Measurements from ENCODE around the gene KIAA0319L.

Gene KIAA0319L

DNA sequence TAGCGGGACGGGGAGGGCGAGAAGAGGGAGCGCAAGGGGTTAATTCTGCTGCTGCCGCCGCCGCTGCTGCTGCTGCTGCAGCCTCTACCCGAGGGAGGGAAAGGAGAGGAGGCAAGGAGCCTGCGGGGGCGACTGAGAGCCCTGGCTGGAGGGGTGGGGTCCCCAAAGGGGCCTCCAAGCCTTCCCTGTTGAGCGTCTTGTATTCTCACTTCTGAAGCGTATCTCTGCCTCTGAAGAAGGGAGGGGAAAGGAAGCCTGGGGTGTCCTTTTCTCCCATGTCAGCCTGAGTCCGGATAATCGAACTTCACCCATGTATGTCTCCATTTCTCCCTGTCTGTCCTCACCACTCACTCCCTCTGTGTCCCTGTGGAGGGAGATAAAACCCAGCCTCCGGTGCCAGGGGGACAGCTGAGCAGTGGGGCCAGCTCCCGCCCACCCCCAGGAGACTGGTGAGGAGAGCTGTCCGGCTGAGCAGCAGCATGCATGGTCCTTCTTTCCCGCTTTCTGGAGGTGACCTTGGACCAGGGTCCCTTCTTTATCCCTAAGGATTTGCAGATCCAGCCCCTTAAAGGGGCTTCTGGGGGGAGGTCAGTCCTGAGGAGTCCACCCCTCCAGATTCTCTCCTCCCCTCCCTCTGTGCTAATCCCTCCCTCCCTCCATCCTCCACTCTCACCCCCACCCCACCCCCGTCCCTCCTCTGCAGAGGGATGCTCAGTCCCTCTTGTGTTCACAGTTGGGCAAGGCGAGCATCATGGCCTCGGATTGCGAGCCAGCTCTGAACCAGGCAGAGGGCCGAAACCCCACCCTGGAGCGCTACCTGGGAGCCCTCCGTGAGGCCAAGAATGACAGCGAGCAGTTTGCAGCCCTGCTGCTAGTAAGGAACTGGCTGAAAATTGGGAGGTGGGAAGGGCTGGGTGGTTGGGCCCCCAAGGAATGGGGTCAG is 1.4 kb upstream of the KIAA0319L start:
- Histone ChIP-seq H3K79me1 (ENCODE audit: low read length) (peaks cover 9% of the 10 kb centered on the region), H2BK12ac (ENCODE audit: low read length) (peak overlapping the region; percentile 12), H3K27me3 (ENCODE audit: insufficient read depth, low read length) (no peaks in the 10 kb centered on the region), H3K4me3 (ENCODE audit: low read depth, low read length) (peak overlapping the region; percentile 97), H2AK5ac (ENCODE audit: low read length) (no peak overlapping the region), H3K9ac (ENCODE audit: low read length) (peak overlapping the region; percentile 57), H4K12ac (ENCODE audit: low read depth, low read length) (peak overlapping the region; percentile 78), H3K36me3 (ENCODE audit: control insufficient read depth in 1 of 2, insufficient read depth in 2 of 2, low read length in 2 of 2) (peaks cover 18 to 26% of the 10 kb centered on the region in 2 experiments), H2BK120ac (ENCODE audit: insufficient read depth, low read length, poor library complexity) (no peak overlapping the region), H3K27ac (ENCODE audit: low read depth, low read length) (no peak overlapping the region), H2BK5ac (ENCODE audit: low read depth, low read length, poor library complexity) (no peak overlapping the region), H3K4me2 (ENCODE audit: low read length) (peak overlapping the region; percentile 87), H4K8ac (ENCODE audit: low read depth, low read length) (peak overlapping the region; percentile 78), H3K14ac (ENCODE audit: low read length) (peak overlapping the region; percentile 68), H2AFZ (ENCODE audit: insufficient read depth, low read length, poor library complexity) (peak overlapping the region; percentile 81), H4K91ac (ENCODE audit: low read depth, low read length) (no peak overlapping the region), H3K9me3 (ENCODE audit: insufficient read depth, low read depth, low read length) (peaks cover 3% of the 10 kb centered on the region), H3K4ac (ENCODE audit: low read depth, low read length) (no peak overlapping the region), H3K18ac (ENCODE audit: low read length) (peak overlapping the region; percentile 18), H3K4me1 (ENCODE audit: control insufficient read depth in 1 of 2, insufficient read depth in 2 of 2, low read length in 2 of 2) (peaks cover 4 to 12% of the 10 kb centered on the region in 2 experiments), H3K79me2 (ENCODE audit: control insufficient read depth, insufficient read depth, low read length, poor library complexity) (peaks cover 8% of the 10 kb centered on the region), H3K23ac (ENCODE audit: low read length) (no peak overlapping the region)
- DNase-seq = no peak
- 100% methylated on average over 1 of the region's 26 CpGs for WGBS (ENCODE audit: extremely low coverage, insufficient coverage, insufficient read length)

GRCh38 chr1:35557611-35558373 is 589 bp upstream of the KIAA0319L start, which contains the start of gene NCDN:
TSS of gene NCDN (plus strand) at chr1:35557799. CDS start at chr1:35558191, 392 bp downstream.
- H3K23ac ChIP-seq (ENCODE audit: low read length) = no peak within 1 kb of the TSS
- no peaks in the 10 kb centered on the region for H3K27me3 ChIP-seq (ENCODE audit: insufficient read depth, low read length)
- peak within 1 kb of the TSS; percentile 76 for H3K4ac ChIP-seq (ENCODE audit: low read depth, low read length)
- H2AFZ ChIP-seq (ENCODE audit: insufficient read depth, low read length, poor library complexity) = peak within 1 kb of the TSS; percentile 81
- H3K18ac ChIP-seq (ENCODE audit: low read length) = peak within 1 kb of the TSS; percentile 92
- H3K4me2 ChIP-seq (ENCODE audit: low read length) = peak within 1 kb of the TSS; percentile 87
- peak within 1 kb of the TSS; percentile 93 for H2BK120ac ChIP-seq (ENCODE audit: insufficient read depth, low read length, poor library complexity)
- no peak within 1 kb of the TSS for H2AK5ac ChIP-seq (ENCODE audit: low read length)
- H2BK5ac ChIP-seq (ENCODE audit: low read depth, low read length, poor library complexity) = peak within 1 kb of the TSS; percentile 97
- peak within 1 kb of the TSS; percentile 97 for H3K4me3 ChIP-seq (ENCODE audit: low read depth, low read length)
- peaks cover 4 to 12% of the 10 kb centered on the region in 2 experiments for H3K4me1 ChIP-seq (ENCODE audit: control insufficient read depth in 1 of 2, insufficient read depth in 2 of 2, low read length in 2 of 2)
- peak within 1 kb of the TSS; percentile 91 for H4K12ac ChIP-seq (ENCODE audit: low read depth, low read length)
- peaks cover 9% of the 10 kb centered on the region for H3K79me1 ChIP-seq (ENCODE audit: low read length)
- H3K9me3 ChIP-seq (ENCODE audit: insufficient read depth, low read depth, low read length) = peaks cover 3% of the 10 kb centered on the region
- H4K8ac ChIP-seq (ENCODE audit: low read depth, low read length) = peak within 1 kb of the TSS; percentile 98
- peak within 1 kb of the TSS; percentile 95 for H3K9ac ChIP-seq (ENCODE audit: low read length)
- H3K14ac ChIP-seq (ENCODE audit: low read length) = peak within 1 kb of the TSS; percentile 96
- H3K27ac ChIP-seq (ENCODE audit: low read depth, low read length) = peak within 1 kb of the TSS; percentile 98
- peaks cover 14 to 24% of the 10 kb centered on the region in 2 experiments for H3K36me3 ChIP-seq (ENCODE audit: control insufficient read depth in 1 of 2, insufficient read depth in 2 of 2, low read length in 2 of 2)
- peaks cover 8% of the 10 kb centered on the region for H3K79me2 ChIP-seq (ENCODE audit: control insufficient read depth, insufficient read depth, low read length, poor library complexity)
- peak within 1 kb of the TSS; percentile 12 for H2BK12ac ChIP-seq (ENCODE audit: low read length)
- DNase-seq = peak; percentile 95 to 96
- H4K91ac ChIP-seq (ENCODE audit: low read depth, low read length) = peak within 1 kb of the TSS; percentile 98
- no CpG with 5 or more reads among the region's 58 CpGs for WGBS (ENCODE audit: extremely low coverage, insufficient coverage, insufficient read length)

DNA sequence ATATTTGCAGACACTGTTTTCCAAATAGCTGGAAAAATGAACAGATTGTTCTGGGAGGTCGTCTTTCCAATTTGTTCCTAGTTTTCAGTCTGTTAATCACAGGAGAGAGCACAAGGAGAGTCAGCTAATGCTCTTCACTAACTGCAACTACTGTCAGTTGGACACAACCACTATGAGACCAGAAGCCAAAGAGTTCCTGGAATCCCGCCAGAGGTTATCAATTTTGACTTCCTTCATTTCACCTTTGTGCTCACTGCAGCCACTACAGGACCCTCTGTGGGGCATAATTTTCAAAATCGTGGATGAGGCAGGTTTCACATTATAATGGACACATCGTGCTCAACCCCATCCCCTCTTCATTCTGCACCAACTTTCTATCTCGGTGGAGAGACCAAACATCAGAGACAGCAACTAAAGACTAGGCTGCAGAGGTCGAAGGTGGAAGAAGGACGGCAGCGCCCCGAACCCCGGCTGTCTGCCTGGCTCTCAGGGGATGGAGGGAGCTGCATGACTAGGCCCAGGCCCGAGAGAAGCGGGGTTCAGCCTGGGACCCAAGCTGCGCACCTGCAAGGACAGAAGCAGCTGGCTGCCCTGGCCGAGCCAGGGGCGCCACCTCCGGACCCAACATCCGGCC is 602 bp downstream of the KIAA0319L start:
- Histone ChIP-seq H3K9ac (ENCODE audit: low read length) (peak overlapping the region; percentile 39), H3K4ac (ENCODE audit: low read depth, low read length) (peak overlapping the region; percentile 8), H3K79me2 (ENCODE audit: control insufficient read depth, insufficient read depth, low read length, poor library complexity) (peaks cover 8% of the 10 kb centered on the region), H3K23ac (ENCODE audit: low read length) (no peak overlapping the region), H3K18ac (ENCODE audit: low read length) (peak overlapping the region; percentile 65), H3K4me1 (ENCODE audit: control insufficient read depth in 1 of 2, insufficient read depth in 2 of 2, low read length in 2 of 2) (peaks cover 4 to 12% of the 10 kb centered on the region in 2 experiments), H3K36me3 (ENCODE audit: control insufficient read depth in 1 of 2, insufficient read depth in 2 of 2, low read length in 2 of 2) (peaks cover 11 to 24% of the 10 kb centered on the region in 2 experiments), H2AK5ac (ENCODE audit: low read length) (no peak overlapping the region), H2BK120ac (ENCODE audit: insufficient read depth, low read length, poor library complexity) (no peak overlapping the region), H3K14ac (ENCODE audit: low read length) (no peak overlapping the region), H2BK12ac (ENCODE audit: low read length) (no peak overlapping the region), H4K12ac (ENCODE audit: low read depth, low read length) (peak overlapping the region; percentile 22), H3K4me2 (ENCODE audit: low read length) (peak overlapping the region; percentile 76), H2AFZ (ENCODE audit: insufficient read depth, low read length, poor library complexity) (peak overlapping the region; percentile 48), H3K79me1 (ENCODE audit: low read length) (peaks cover 9% of the 10 kb centered on the region), H4K91ac (ENCODE audit: low read depth, low read length) (peak overlapping the region; percentile 5), H3K27ac (ENCODE audit: low read depth, low read length) (peak overlapping the region; percentile 98), H4K8ac (ENCODE audit: low read depth, low read length) (peak overlapping the region; percentile 98), H2BK5ac (ENCODE audit: low read depth, low read length, poor library complexity) (no peak overlapping the region), H3K4me3 (ENCODE audit: low read depth, low read length) (peak overlapping the region; percentile 97), H3K9me3 (ENCODE audit: insufficient read depth, low read depth, low read length) (peaks cover 3% of the 10 kb centered on the region), H3K27me3 (ENCODE audit: insufficient read depth, low read length) (no peaks in the 10 kb centered on the region)
- no peak for DNase-seq
- no CpG with 5 or more reads among the region's 17 CpGs for WGBS (ENCODE audit: extremely low coverage, insufficient coverage, insufficient read length)

Data from trophoblast cell (in vitro differentiated cells and primary cell).